ENCODE results near the gene HSBP1. TPM values are rescaled to one million over a fixed set of nuclear protein-coding genes. Genes with fewer than 3 reads are reported as not detected.

Gene HSBP1
- total and polyA plus RNA-seq, 2 of the 8 experiments (the other 6 are each of a cell fraction or from before 2014, with no cell fraction given), result 78.4 to 219 TPM

DNA sequence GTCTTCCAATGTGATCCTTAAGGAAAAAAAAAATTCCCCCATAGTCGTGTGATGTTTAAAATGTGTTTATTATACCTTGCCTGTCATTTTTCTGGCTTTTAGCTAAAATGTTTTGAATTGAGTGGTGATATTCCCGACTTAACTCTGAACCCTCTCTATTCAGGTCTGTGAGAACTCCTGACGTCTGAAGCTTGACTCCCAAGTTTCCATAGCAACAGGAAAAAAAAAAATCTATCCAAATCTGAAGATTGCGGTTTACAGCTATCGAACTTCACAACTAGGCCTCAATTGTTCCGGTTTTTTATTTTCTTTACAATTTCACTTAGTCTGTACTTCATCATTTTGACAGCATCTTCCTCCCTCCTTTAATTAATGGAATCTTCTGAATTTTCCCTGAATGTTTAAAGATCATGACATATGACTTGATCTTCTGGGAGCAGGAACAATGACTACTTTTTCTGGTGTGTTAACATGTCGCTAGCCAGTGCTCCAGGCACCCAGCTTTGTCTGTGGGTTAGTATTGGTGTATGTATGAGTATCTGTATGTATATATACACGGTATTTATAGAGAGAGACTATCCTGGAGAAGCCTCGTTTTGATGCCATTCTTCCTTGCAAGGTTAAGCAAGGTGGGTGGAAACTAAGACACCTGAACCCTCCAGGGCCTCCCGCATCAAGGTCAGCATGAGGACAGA is 12.8 kb upstream of the HSBP1 start (continued):
- TF ChIP-seq CHD7 (IDR thresholded peaks at IDR 0.05; ENCODE audit: insufficient replicate concordance, low read length), result no peak
- TF ChIP-seq JUN (IDR thresholded peaks at IDR 0.05; ENCODE audit: low read depth, low read length), result no peak
- TF ChIP-seq CHD2 (IDR thresholded peaks at IDR 0.05; ENCODE audit: low read length), result no peak
- no peak for TF ChIP-seq SP1 (IDR thresholded peaks at IDR 0.05; ENCODE audit: low read depth, low read length)
- no peak for TF ChIP-seq EZH2 (IDR thresholded peaks at IDR 0.05; ENCODE audit: low read depth, low read length, severe bottlenecking)
- no peak for TF ChIP-seq YY1 (IDR thresholded peaks at IDR 0.05; ENCODE audit: low read depth, low read length)
- TF ChIP-seq POLR2AphosphoS5 (IDR thresholded peaks at IDR 0.05; ENCODE audit: low read depth, low read length), result no peak
- no peak for TF ChIP-seq EGR1 (IDR thresholded peaks at IDR 0.05; ENCODE audit: borderline replicate concordance, low read depth, low read length)
- no peak for TF ChIP-seq RAD21 (IDR thresholded peaks at IDR 0.05 in 1 of 2, conservative IDR thresholded peaks at IDR 0.05 in 1 of 2; ENCODE audit: low read depth in 2 of 2, low read length in 2 of 2)
- no peak for TF ChIP-seq PHF8 (conservative IDR thresholded peaks at IDR 0.05; ENCODE audit: low read depth, low read length)
- TF ChIP-seq ZNF274 (IDR thresholded peaks at IDR 0.05; ENCODE audit: borderline replicate concordance, extremely low read depth, low read length), result no peak

Data from H1 (cell line).